ENCODE data around the gene WASHC2C.
"Not testable (repeated sequence)": the region's sequence is repeated elsewhere in the genome, so short reads cannot be mapped to it uniquely, and the experiment has no call there.

DNA sequence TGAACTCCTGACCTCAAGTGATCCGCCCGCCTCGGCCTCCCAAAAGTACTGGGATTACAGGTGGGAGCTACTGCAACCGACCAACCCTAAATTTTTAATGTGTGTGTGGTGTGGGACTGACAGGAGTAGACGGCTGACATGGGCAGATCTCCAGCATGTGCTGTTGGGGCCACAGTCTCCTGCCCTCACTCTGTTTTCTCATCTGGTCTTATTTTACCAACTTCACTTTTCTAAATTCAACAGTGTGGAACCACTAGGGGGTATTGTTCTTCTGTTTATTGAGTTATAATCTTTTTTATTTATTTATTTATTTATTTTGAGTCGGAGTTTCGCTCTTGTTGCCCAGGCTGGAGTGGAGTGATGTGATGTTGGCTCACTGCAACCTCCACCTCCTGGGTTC is 14.9 kb downstream of the WASHC2C start:
- TF ChIP-seq, protein P1, sequence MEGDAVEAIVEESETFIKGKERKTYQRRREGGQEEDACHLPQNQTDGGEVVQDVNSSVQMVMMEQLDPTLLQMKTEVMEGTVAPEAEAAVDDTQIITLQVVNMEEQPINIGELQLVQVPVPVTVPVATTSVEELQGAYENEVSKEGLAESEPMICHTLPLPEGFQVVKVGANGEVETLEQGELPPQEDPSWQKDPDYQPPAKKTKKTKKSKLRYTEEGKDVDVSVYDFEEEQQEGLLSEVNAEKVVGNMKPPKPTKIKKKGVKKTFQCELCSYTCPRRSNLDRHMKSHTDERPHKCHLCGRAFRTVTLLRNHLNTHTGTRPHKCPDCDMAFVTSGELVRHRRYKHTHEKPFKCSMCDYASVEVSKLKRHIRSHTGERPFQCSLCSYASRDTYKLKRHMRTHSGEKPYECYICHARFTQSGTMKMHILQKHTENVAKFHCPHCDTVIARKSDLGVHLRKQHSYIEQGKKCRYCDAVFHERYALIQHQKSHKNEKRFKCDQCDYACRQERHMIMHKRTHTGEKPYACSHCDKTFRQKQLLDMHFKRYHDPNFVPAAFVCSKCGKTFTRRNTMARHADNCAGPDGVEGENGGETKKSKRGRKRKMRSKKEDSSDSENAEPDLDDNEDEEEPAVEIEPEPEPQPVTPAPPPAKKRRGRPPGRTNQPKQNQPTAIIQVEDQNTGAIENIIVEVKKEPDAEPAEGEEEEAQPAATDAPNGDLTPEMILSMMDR (IDR thresholded peaks at IDR 0.05) = not testable (repeated sequence)
- not testable (repeated sequence) for TF ChIP-seq POLR2A (IDR thresholded peaks at IDR 0.05)
